Esophagus squamous epithelium (tissue), 4 donors: ENCODE measurements around the gene ITSN2.

Experiments
- CTCF ChIP-seq, 6 experiments: fragments of 450-650 bp in 4 of 6; fragments of 200-600 bp in 2 of 6; sonication (generic) in 2 of 6; IDR thresholded peaks; one replicate each; pipeline ENCODE4 v1.5.1; 2016 to 2019; ENCODE audit warnings: antibody characterized with exemption in 6 of 6, mild to moderate bottlenecking in 4 of 6, moderate library complexity in 4 of 6
- POLR2A ChIP-seq, 4 donors: fragments of 450-650 bp; IDR thresholded peaks; one replicate each; pipeline ENCODE4 v1.6.1; 2017; ENCODE audit warnings: antibody characterized with exemption in 4 of 4, mild to moderate bottlenecking in 4 of 4, moderate library complexity in 3 of 4

GRCh38 chr2:24339856-24340262 lies 20.5 kb downstream of the ITSN2 start:
- TF ChIP-seq CTCF (IDR thresholded peaks at IDR 0.05), result no peak
- no peak for TF ChIP-seq POLR2A (IDR thresholded peaks at IDR 0.05)
